K562 (cell line): ENCODE data around the gene NXN. TPM values are rescaled to one million over a fixed set of nuclear protein-coding genes. Genes with fewer than 3 reads are reported as not detected.

Source experiments
- ARNT ChIP-seq, 2 experiments: fragments of 450-650 bp; IDR thresholded peaks; 2 replicates each; pipeline ENCODE4 v1.6.1; 2016; ENCODE audit warnings: mild to moderate bottlenecking in 1 of 2
- CBX5 ChIP-seq: IDR thresholded peaks from 2 replicates; pipeline ENCODE4 v1.6.1; 2014; ENCODE audit warnings: low read depth, borderline replicate concordance
- CREBBP ChIP-seq: IDR thresholded peaks from one replicate; pipeline ENCODE4 v1.6.1; 2012; ENCODE audit warnings: low read depth, mild to moderate bottlenecking, control low read depth, inconsistent platforms, low read length
- EGR1 ChIP-seq: fragments of 450-650 bp; conservative IDR thresholded peaks from 2 replicates; pipeline ENCODE4 v1.6.1; 2017; ENCODE audit warnings: mild to moderate bottlenecking
- ELK3 ChIP-seq: fragments of 450-650 bp; formaldehyde crosslinking; IDR thresholded peaks from 2 replicates; pipeline ENCODE4 v1.4.0; 2020; ENCODE audit warnings: mild to moderate bottlenecking
- FOS ChIP-seq: IDR thresholded peaks from 3 replicates; pipeline ENCODE4 v1.6.1; 2011; ENCODE audit not compliant: insufficient read length; ENCODE audit errors: extremely low read depth
- FOXA1 ChIP-seq: fragments of 450-650 bp; IDR thresholded peaks from 2 replicates; pipeline ENCODE4 v1.6.1; 2016; ENCODE audit warnings: mild to moderate bottlenecking, borderline replicate concordance
- GABPA ChIP-seq: fragments of 200-800 bp; sonication (Bioruptor generic); conservative IDR thresholded peaks from 2 replicates; pipeline ENCODE4 v1.6.1; 2016; ENCODE audit warnings: low read depth, missing genetic modification characterization, missing compliant biosample characterization
- GABPB2 ChIP-seq: fragments of 250-450 bp; sonication (Bioruptor Pico); conservative IDR thresholded peaks from 2 replicates; pipeline ENCODE4 v1.5.1; 2021; ENCODE audit warnings: mild to moderate bottlenecking
- ILK ChIP-seq: fragments of 450-650 bp; IDR thresholded peaks from 2 replicates; pipeline ENCODE4 v1.6.1; 2016; ENCODE audit warnings: missing genetic modification characterization, low read depth, mild to moderate bottlenecking, missing compliant biosample characterization, moderate library complexity, borderline replicate concordance
- KDM4B ChIP-seq, 2 experiments: fragments of 450-650 bp in 1 of 2; sonication (generic) in 1 of 2; IDR thresholded peaks; 2 replicates each; pipeline ENCODE4 v1.6.1; 2016 to 2017; ENCODE audit warnings: borderline replicate concordance in 2 of 2, antibody characterized with exemption in 1 of 2, low read depth in 1 of 2, mild to moderate bottlenecking in 1 of 2
- LEF1 ChIP-seq: fragments of 450-650 bp; IDR thresholded peaks from 2 replicates; pipeline ENCODE4 v1.6.1; 2016; ENCODE audit warnings: mild to moderate bottlenecking
- NBN ChIP-seq: fragments of 450-650 bp; IDR thresholded peaks from 2 replicates; pipeline ENCODE4 v1.6.1; 2016; ENCODE audit warnings: low read depth, mild to moderate bottlenecking
- SETDB1 ChIP-seq: IDR thresholded peaks from one replicate; pipeline ENCODE4 v1.6.1; 2012; ENCODE audit warnings: low read length, control low read depth, inconsistent platforms
- SP2 ChIP-seq: IDR thresholded peaks from 2 replicates; pipeline ENCODE4 v1.6.1; 2011; ENCODE audit warnings: mild to moderate bottlenecking, low read depth, low read length, moderate library complexity; ENCODE audit not compliant: poor library complexity, severe bottlenecking; ENCODE audit errors: extremely low read depth
- TCF7L2 ChIP-seq: fragments of 150-350 bp; IDR thresholded peaks from 2 replicates; pipeline ENCODE4 v1.6.1; 2016; ENCODE audit warnings: low read depth, mild to moderate bottlenecking, low read length, moderate library complexity
- TSC22D4 ChIP-seq: fragments of 450-650 bp; IDR thresholded peaks from 2 replicates; pipeline ENCODE4 v1.6.1; 2016; ENCODE audit warnings: missing genetic modification characterization, missing biosample characterization, control low read depth
- XRCC4 ChIP-seq: IDR thresholded peaks from one replicate; pipeline ENCODE4 v1.6.1; 2011; ENCODE audit not compliant: insufficient read depth, insufficient read length; ENCODE audit errors: extremely low read depth
- ZNF217 ChIP-seq: sonication (generic); formaldehyde crosslinking; IDR thresholded peaks from 2 replicates; pipeline ENCODE4 v1.8.0; 2022; ENCODE audit warnings: mild to moderate bottlenecking, missing genetic modification reagents
- polyA plus RNA-seq, 8 experiments: library from polyadenylated mRNA; depleted of rRNA in 4 of 8; stranded (reverse) in 5 of 8; unstranded in 3 of 8; fragments of >200 nt; fragmentation: Nextera tagmentation in 2 of 8; fragmentation: Illumina TruSeq in 1 of 8; extraction: Ambion mirVana in 2 of 8; extraction: Trizol in 1 of 8; gene quantifications; 2 replicates each; pipeline versions ENCODE4 v1.2.1 to v1.2.3, GENCODE V29; 2011 to 2014; ENCODE audit warnings: inconsistent platforms in 1 of 8, missing spikeins in 1 of 8
- total RNA-seq, 7 experiments: library from RNA; depleted of rRNA in 6 of 7; stranded (reverse); fragments of >200 nt in 6 of 7; fragmentation: Illumina TruSeq in 2 of 7; extraction: Trizol in 2 of 7; gene quantifications; 2 replicates each; pipeline versions ENCODE4 v1.2.1 to v1.2.3, GENCODE V29; 2011 to 2021; ENCODE audit warnings: low replicate concordance in 1 of 7
- TF ChIP-seq, protein P1 (sequence below): sonication (generic); formaldehyde crosslinking; IDR thresholded peaks from 2 replicates; pipeline ENCODE4 v1.8.0; 2022; ENCODE audit warnings: mild to moderate bottlenecking, low read depth, missing genetic modification reagents
- TF ChIP-seq, protein P2 (sequence below): fragments of 250-450 bp; sonication (Bioruptor Pico); IDR thresholded peaks from 2 replicates; pipeline ENCODE4 v1.4.0; 2020; ENCODE audit warnings: mild to moderate bottlenecking, moderate library complexity
- TF ChIP-seq, protein P3 (sequence below): IDR thresholded peaks from 3 replicates; pipeline ENCODE4 v1.6.1; 2011; ENCODE audit warnings: borderline replicate concordance, mild to moderate bottlenecking; ENCODE audit not compliant: insufficient read length, insufficient read depth

The NXN gene
- total and polyA plus RNA-seq, 9 of the 15 experiments (the other 6 are each of a cell fraction or from before 2014, with no cell fraction given): 0.08 to 0.39 (median 0.29) TPM; not detected in 5

GRCh38 chr17:752002-752619 is 227.5 kb downstream of the NXN start, which contains the start of gene GEMIN4 (continued):
- TF ChIP-seq, protein P1, sequence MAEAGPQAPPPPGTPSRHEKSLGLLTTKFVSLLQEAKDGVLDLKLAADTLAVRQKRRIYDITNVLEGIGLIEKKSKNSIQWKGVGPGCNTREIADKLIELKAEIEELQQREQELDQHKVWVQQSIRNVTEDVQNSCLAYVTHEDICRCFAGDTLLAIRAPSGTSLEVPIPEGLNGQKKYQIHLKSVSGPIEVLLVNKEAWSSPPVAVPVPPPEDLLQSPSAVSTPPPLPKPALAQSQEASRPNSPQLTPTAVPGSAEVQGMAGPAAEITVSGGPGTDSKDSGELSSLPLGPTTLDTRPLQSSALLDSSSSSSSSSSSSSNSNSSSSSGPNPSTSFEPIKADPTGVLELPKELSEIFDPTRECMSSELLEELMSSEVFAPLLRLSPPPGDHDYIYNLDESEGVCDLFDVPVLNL (CRISPR knock-in tag): peak; percentile 47; the same call in 1 of the 2 replicates
- peak; percentile 67 for TF ChIP-seq EGR1
- no peak for TF ChIP-seq CREBBP
- TF ChIP-seq TSC22D4: no peak
- no peak for TF ChIP-seq ZNF217 (CRISPR knock-in tag)
- TF ChIP-seq XRCC4: no peak
- TF ChIP-seq LEF1: no peak
- no peak for TF ChIP-seq SP2
- peak in 1 of 2 experiments; percentile 15; a peak in 1 of 4 replicates for TF ChIP-seq KDM4B (IDR thresholded peaks at IDR 0.05; ENCODE audit: borderline replicate concordance in 2 of 2, low read depth in 1 of 2)
- TF ChIP-seq CBX5: no peak
- TF ChIP-seq, protein P2, sequence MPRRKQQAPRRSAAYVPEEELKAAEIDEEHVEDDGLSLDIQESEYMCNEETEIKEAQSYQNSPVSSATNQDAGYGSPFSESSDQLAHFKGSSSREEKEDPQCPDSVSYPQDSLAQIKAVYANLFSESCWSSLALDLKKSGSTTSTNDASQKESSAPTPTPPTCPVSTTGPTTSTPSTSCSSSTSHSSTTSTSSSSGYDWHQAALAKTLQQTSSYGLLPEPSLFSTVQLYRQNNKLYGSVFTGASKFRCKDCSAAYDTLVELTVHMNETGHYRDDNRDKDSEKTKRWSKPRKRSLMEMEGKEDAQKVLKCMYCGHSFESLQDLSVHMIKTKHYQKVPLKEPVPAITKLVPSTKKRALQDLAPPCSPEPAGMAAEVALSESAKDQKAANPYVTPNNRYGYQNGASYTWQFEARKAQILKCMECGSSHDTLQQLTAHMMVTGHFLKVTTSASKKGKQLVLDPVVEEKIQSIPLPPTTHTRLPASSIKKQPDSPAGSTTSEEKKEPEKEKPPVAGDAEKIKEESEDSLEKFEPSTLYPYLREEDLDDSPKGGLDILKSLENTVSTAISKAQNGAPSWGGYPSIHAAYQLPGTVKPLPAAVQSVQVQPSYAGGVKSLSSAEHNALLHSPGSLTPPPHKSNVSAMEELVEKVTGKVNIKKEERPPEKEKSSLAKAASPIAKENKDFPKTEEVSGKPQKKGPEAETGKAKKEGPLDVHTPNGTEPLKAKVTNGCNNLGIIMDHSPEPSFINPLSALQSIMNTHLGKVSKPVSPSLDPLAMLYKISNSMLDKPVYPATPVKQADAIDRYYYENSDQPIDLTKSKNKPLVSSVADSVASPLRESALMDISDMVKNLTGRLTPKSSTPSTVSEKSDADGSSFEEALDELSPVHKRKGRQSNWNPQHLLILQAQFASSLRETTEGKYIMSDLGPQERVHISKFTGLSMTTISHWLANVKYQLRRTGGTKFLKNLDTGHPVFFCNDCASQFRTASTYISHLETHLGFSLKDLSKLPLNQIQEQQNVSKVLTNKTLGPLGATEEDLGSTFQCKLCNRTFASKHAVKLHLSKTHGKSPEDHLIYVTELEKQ: no peak
- TF ChIP-seq GABPA: peak; percentile 35; the same call in 1 of the 2 replicates
- TF ChIP-seq SETDB1: no peak
- TF ChIP-seq ILK: no peak
- TF ChIP-seq FOS: no peak
- TF ChIP-seq FOXA1: no peak
- TF ChIP-seq GABPB2 (CRISPR knock-in tag): no peak
- no peak for TF ChIP-seq ELK3 (CRISPR knock-in tag)
- no peak for TF ChIP-seq ARNT (IDR thresholded peaks at IDR 0.05)
- no peak for TF ChIP-seq NBN
- TF ChIP-seq, protein P3, sequence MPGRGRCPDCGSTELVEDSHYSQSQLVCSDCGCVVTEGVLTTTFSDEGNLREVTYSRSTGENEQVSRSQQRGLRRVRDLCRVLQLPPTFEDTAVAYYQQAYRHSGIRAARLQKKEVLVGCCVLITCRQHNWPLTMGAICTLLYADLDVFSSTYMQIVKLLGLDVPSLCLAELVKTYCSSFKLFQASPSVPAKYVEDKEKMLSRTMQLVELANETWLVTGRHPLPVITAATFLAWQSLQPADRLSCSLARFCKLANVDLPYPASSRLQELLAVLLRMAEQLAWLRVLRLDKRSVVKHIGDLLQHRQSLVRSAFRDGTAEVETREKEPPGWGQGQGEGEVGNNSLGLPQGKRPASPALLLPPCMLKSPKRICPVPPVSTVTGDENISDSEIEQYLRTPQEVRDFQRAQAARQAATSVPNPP: no peak
- TF ChIP-seq TCF7L2: no peak
